Large intestine (tissue), 3 donors: ENCODE measurements around the gene ITPK1. TPM values are rescaled to one million over a fixed set of nuclear protein-coding genes. Genes with fewer than 3 reads are reported as not detected.
A peak's percentile ranks its signal among the peaks of the same experiment; 100 is the strongest.

ENCODE experiments used
- DNase-seq, 2 donors: peaks; one replicate each; pipeline versions ENCODE4 v3.0.0 to v3.0.0-alpha.2; 2013
- H3K27ac ChIP-seq: one replicate; pipeline ENCODE4 v1.5.1; 2013; ENCODE audit warnings: low read length
- H3K27me3 ChIP-seq: 2 replicates; pipeline ENCODE4 v1.6.1; 2013; ENCODE audit warnings: low read length; ENCODE audit not compliant: control insufficient read depth, insufficient read depth
- H3K36me3 ChIP-seq: 2 replicates; pipeline ENCODE4 v1.6.1; 2013; ENCODE audit warnings: low read length; ENCODE audit not compliant: control insufficient read depth, insufficient read depth
- H3K4me1 ChIP-seq: one replicate; pipeline ENCODE4 v1.6.1; 2013; ENCODE audit warnings: low read length; ENCODE audit not compliant: control insufficient read depth, insufficient read depth
- H3K4me3 ChIP-seq: one replicate; pipeline ENCODE4 v1.5.1; 2013; ENCODE audit warnings: low read length
- H3K9me3 ChIP-seq: one replicate; pipeline ENCODE4 v1.6.1; 2013; ENCODE audit warnings: mild to moderate bottlenecking, low read depth, low read length, moderate library complexity; ENCODE audit not compliant: control insufficient read depth
- WGBS: methylation state at CpG from one replicate; pipeline ENCODE4 v1.1.5; 2013; ENCODE audit warnings: low lambda C conversion rate; ENCODE audit not compliant: insufficient coverage; 5-methylcytosine and 5-hydroxymethylcytosine counted together
- polyA plus RNA-seq: library from polyadenylated mRNA; unstranded; fragments of 120-200 nt; gene quantifications from one replicate; pipeline ENCODE4 v1.2.1, GENCODE V29; 2013

ITPK1 gene
- polyA plus RNA-seq, 1 donor = 139 TPM

DNA sequence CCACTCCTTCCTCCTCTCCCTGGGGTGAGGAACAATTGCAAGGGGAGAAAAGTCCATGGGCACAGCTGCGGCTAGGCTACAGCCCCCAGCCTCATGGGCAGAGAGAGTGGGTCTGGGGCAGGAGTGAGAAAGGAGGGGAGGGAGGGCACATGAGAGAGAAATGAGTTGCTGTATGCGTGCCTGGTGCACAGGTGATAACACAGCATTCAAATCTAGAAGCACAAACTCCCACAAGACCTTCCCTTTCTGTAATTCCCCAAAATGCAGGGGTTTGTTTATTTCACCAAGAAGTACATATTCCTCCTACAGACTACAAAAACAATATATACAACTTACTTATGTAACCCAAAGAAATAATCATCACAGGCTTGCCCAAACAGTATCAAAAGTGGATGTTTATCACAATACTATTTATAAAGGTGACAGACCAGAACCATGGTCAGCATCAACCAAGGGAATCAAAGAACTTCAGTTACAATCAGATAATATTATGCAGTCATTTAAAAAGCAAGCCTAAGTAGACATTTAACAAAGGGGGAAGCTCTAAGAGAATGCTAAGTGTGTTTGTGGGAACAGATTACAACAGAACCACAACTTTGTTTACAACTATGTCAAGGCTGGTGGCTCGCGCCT lies 54.2 kb downstream of the ITPK1 start:
- H3K27ac ChIP-seq = no peak overlapping the region
- H3K9me3 ChIP-seq = no peaks in the 10 kb centered on the region
- H3K36me3 ChIP-seq = peaks cover 14% of the 10 kb centered on the region
- H3K4me3 ChIP-seq = no peak overlapping the region
- DNase-seq = no peak
- no CpG with 5 or more reads among the region's 4 CpGs for WGBS
- H3K4me1 ChIP-seq = peaks cover 54% of the 10 kb centered on the region
- H3K27me3 ChIP-seq = no peaks in the 10 kb centered on the region

DNA sequence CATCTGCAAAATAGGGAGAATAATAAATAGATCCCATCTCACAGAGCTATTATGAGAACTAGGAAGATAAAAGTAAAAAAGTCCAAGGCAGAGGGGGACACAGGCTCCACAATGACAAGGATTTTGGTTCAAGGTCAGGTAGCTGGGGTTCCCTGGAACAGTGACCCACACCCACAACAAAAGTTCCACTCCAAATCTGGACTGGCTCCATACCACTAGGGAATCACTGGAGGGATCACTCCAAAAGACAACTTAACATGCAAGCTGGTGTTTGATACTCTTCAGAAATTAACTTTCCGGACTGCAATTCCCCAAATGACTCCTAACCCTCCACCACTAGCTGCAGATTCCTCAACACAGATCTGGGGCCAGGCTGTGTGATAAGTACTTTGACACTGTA lies 54.9 kb downstream of the ITPK1 start:
- WGBS = no CpG with 5 or more reads among the region's 1 CpG
- Histone ChIP-seq H3K36me3 (peaks cover 17% of the 10 kb centered on the region), H3K4me1 (peaks cover 60% of the 10 kb centered on the region), H3K27ac (peak overlapping the region; percentile 49), H3K9me3 (no peaks in the 10 kb centered on the region), H3K27me3 (no peaks in the 10 kb centered on the region), H3K4me3 (no peak overlapping the region)
- no peak for DNase-seq

DNA sequence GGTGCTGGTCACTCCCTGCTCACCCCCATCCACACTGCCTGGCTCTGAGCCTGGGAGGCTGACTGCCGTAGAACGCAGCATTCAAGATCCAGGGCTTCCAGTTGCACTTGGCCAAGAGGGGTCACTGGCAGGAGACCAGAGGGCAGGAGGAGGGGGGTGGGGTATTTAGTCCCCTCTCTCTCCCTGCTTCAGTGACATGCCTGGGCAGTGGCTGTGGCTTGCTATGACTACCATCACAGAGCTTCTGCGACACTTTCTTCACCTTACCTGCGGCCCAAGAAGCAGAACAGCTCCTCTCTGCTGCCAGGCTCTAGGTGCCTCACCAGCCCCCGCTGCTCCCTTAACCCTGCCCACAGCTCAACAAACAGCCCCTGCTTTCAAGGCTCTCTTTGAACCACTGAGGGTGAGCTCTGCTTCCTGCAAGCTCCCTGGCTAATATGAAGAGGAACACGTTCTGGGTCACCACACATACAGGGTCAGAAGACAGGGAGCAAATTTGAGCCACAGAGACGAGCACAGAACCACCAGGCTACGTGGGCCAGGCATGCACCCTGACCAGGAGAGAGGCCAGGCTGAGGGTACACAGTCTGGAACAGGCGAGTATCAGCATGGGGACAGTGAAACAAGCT lies 55.7 kb downstream of the ITPK1 start:
- Histone ChIP-seq H3K9me3 (no peaks in the 10 kb centered on the region), H3K27ac (peak overlapping the region; percentile 49), H3K4me3 (no peak overlapping the region), H3K4me1 (peaks cover 65% of the 10 kb centered on the region), H3K27me3 (no peaks in the 10 kb centered on the region), H3K36me3 (peaks cover 15% of the 10 kb centered on the region)
- no CpG with 5 or more reads among the region's 9 CpGs for WGBS
- no peak for DNase-seq

DNA sequence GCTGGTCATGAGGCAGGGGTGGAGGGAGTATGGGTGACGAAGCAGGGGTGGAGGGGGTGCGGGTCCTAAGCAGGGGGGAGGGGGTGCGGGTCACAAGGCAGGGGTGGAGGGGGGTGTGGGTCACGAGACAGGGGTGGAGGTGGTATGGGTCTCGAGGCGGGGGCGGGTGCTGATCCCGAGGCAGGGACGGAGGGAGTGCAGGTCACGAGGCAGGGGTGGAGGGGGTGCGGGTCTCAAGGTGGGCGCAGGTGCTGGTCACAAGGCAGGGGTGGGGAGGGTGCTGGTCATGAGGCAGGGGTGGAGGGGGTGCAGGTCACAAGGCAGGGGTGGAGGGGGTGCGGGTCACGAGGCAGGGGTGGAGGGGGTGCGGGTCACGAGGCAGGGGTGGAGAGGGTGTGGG lies 56.5 kb downstream of the ITPK1 start:
- Histone ChIP-seq H3K27ac (no peak overlapping the region), H3K27me3 (no peaks in the 10 kb centered on the region), H3K4me1 (peaks cover 68% of the 10 kb centered on the region), H3K4me3 (no peak overlapping the region), H3K9me3 (no peaks in the 10 kb centered on the region), H3K36me3 (peaks cover 18% of the 10 kb centered on the region)
- WGBS = no CpG with 5 or more reads among the region's 16 CpGs
- DNase-seq = no peak

- Histone ChIP-seq H3K36me3 (peaks cover 7% of the 10 kb centered on the region), H3K27me3 (no peaks in the 10 kb centered on the region), H3K9me3 (no peaks in the 10 kb centered on the region), H3K4me1 (peaks cover 73% of the 10 kb centered on the region), H3K27ac (peak overlapping the region; percentile 93), H3K4me3 (no peak overlapping the region)
- no peak for DNase-seq
- 60% methylated on average over 1 of the region's 14 CpGs for WGBS
Measured at GRCh38 chr14:93057586-93058280, 58.0 kb downstream of the ITPK1 start.

GRCh38 chr14:93056840-93057585 lies 58.7 kb downstream of the ITPK1 start:
- H3K4me1 ChIP-seq = peaks cover 76% of the 10 kb centered on the region
- no peaks in the 10 kb centered on the region for H3K27me3 ChIP-seq
- DNase-seq = no peak
- H3K27ac ChIP-seq = peak overlapping the region; percentile 93
- no peaks in the 10 kb centered on the region for H3K9me3 ChIP-seq
- H3K4me3 ChIP-seq = no peak overlapping the region
- WGBS = 76% methylated on average over 3 of the region's 14 CpGs
- H3K36me3 ChIP-seq = peaks cover 6% of the 10 kb centered on the region

- no peaks in the 10 kb centered on the region for H3K27me3 ChIP-seq
- H3K36me3 ChIP-seq = peaks cover 8% of the 10 kb centered on the region
- peaks cover 81% of the 10 kb centered on the region for H3K4me1 ChIP-seq
- peak overlapping the region; percentile 93 for H3K27ac ChIP-seq
- no peak overlapping the region for H3K4me3 ChIP-seq
- DNase-seq = peak in 1 of 2 donors; percentile 58
- H3K9me3 ChIP-seq = no peaks in the 10 kb centered on the region
- WGBS = no CpG with 5 or more reads among the region's 5 CpGs
Measured at GRCh38 chr14:93056166-93056839, 59.4 kb downstream of the ITPK1 start.

DNA sequence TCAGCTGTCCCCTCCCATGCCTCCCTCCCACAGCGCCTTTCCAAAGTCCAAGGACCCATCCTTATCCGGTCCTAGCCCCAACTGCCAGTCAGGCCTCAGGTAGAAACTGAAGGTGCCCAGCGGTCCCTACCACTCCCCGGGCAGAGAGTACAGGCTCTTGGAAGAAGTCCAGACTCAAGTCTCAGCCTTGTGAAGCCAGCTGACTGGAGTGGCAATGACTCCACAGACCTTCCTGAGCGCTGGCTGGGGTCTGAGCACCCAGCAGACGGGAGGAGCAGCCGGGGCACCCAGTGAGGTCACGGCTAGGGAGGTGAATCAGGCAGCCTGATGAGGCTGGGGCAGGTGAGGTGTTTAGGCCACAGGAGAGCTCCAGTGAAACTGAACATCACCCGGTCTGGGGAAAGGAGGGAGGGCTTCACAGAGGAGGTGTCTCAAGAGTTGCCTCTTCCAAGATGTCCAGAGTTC lies 60.0 kb downstream of the ITPK1 start:
- peak; percentile 95 to 98 for DNase-seq
- Histone ChIP-seq H3K4me1 (peaks cover 82% of the 10 kb centered on the region), H3K9me3 (no peaks in the 10 kb centered on the region), H3K36me3 (peaks cover 8% of the 10 kb centered on the region), H3K4me3 (no peak overlapping the region), H3K27ac (peak overlapping the region; percentile 93), H3K27me3 (no peaks in the 10 kb centered on the region)
- WGBS = no CpG with 5 or more reads among the region's 9 CpGs

DNA sequence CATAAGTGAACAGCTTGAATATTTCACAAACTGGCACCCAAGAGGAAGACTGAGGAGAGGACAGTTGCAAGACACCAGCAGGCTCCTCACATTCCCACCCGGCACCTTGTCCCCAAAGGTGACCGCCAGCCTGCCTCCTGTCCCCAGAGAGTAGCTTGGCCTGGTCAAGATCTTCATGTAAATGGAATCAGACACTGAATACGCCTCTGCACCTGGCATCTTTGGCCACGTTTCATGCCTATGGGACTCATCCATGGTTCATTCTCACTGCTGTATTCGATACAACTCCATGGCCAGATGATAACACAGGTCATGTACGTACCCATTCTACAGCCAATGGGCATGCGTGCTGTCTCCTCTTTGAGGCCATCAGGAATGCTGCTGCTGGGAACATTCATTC lies 60.8 kb downstream of the ITPK1 start:
- Histone ChIP-seq H3K27ac (peak overlapping the region; percentile 93), H3K4me1 (peaks cover 82% of the 10 kb centered on the region), H3K27me3 (no peaks in the 10 kb centered on the region), H3K9me3 (no peaks in the 10 kb centered on the region), H3K4me3 (no peak overlapping the region), H3K36me3 (peaks cover 8% of the 10 kb centered on the region)
- DNase-seq = no peak
- 100% methylated on average over 1 of the region's 7 CpGs for WGBS

GRCh38 chr14:93054006-93054405 lies 61.7 kb downstream of the ITPK1 start:
- H3K36me3 ChIP-seq = peaks cover 8% of the 10 kb centered on the region
- H3K27ac ChIP-seq = peak overlapping the region; percentile 93
- no peaks in the 10 kb centered on the region for H3K9me3 ChIP-seq
- H3K27me3 ChIP-seq = no peaks in the 10 kb centered on the region
- WGBS = no CpG with 5 or more reads among the region's 6 CpGs
- H3K4me1 ChIP-seq = peaks cover 89% of the 10 kb centered on the region
- DNase-seq = no peak
- no peak overlapping the region for H3K4me3 ChIP-seq
